Measurements from ENCODE around the gene CES5A. TPM values are rescaled to one million over a fixed set of nuclear protein-coding genes. Genes with fewer than 3 reads are reported as not detected.

CES5A gene
- total RNA-seq, 4 donors from 2014 or later = 0.34 to 0.56 (median 0.46) TPM

GRCh38 chr16:55899857-55900256, 24.7 kb upstream of the CES5A start:
- no peak for TF ChIP-seq POLR2A (IDR thresholded peaks at IDR 0.05)
- TF ChIP-seq CTCF (IDR thresholded peaks at IDR 0.05) = no peak
- peak in 1 of 2 donors; percentile 31 for DNase-seq (ENCODE audit: low spot score in 2 of 2)
- 57 to 60% methylated on average over 3 of the region's 3 CpGs for WGBS, 2 donors
- intact Hi-C loops (cut with DNase I; ENCODE audit: low total_unique reads) = no loop called here
- no peak overlapping the region for H3K4me3 ChIP-seq (ENCODE audit: low read depth, poor library complexity, severe bottlenecking)

GRCh38 chr16:55898592-55898991, 23.4 kb upstream of the CES5A start:
- intact Hi-C loops (cut with DNase I; ENCODE audit: low total_unique reads) = no loop called here
- WGBS, 2 donors = 85 to 95% methylated on average over 1 of the region's 1 CpG
- peak in 1 of 2 donors; percentile 53 for DNase-seq (ENCODE audit: low spot score in 2 of 2)
- no peak overlapping the region for H3K4me3 ChIP-seq (ENCODE audit: low read depth, poor library complexity, severe bottlenecking)
- TF ChIP-seq CTCF (IDR thresholded peaks at IDR 0.05) (no peak), POLR2A (IDR thresholded peaks at IDR 0.05) (no peak)

- DNase-seq (ENCODE audit: low spot score in 2 of 2) = no peak
- H3K4me3 ChIP-seq (ENCODE audit: low read depth, poor library complexity, severe bottlenecking) = no peak overlapping the region
- 86 to 90% methylated on average over 2 of the region's 2 CpGs for WGBS, 2 donors
- intact Hi-C loops (cut with DNase I; ENCODE audit: low total_unique reads) = no loop called here
- no peak for TF ChIP-seq POLR2A (IDR thresholded peaks at IDR 0.05)
- no peak for TF ChIP-seq CTCF (IDR thresholded peaks at IDR 0.05)
Measured at GRCh38 chr16:55892821-55893220, 17.6 kb upstream of the CES5A start.

- intact Hi-C loops (cut with DNase I; ENCODE audit: low total_unique reads) = no loop called here
- DNase-seq (ENCODE audit: low spot score in 2 of 2) = no peak
- H3K4me3 ChIP-seq (ENCODE audit: low read depth, poor library complexity, severe bottlenecking) = no peak overlapping the region
- 66 to 88% methylated on average over 2 of the region's 2 CpGs for WGBS, 2 donors
- TF ChIP-seq POLR2A (IDR thresholded peaks at IDR 0.05) = no peak
- no peak for TF ChIP-seq CTCF (IDR thresholded peaks at IDR 0.05)
Measured at GRCh38 chr16:55889518-55889917, 14.3 kb upstream of the CES5A start.

- intact Hi-C loops (cut with DNase I; ENCODE audit: low total_unique reads) = no loop called here
- WGBS, 2 donors = 80 to 82% methylated on average over 2 of the region's 2 CpGs
- TF ChIP-seq CTCF (IDR thresholded peaks at IDR 0.05) (no peak), POLR2A (IDR thresholded peaks at IDR 0.05) (no peak)
- DNase-seq (ENCODE audit: low spot score in 2 of 2) = no peak
- H3K4me3 ChIP-seq (ENCODE audit: low read depth, poor library complexity, severe bottlenecking) = no peak overlapping the region
Measured at GRCh38 chr16:55888546-55888945, 13.4 kb upstream of the CES5A start.

- no peak for DNase-seq (ENCODE audit: low spot score in 2 of 2)
- no peak overlapping the region for H3K4me3 ChIP-seq (ENCODE audit: low read depth, poor library complexity, severe bottlenecking)
- 66 to 75% methylated on average over 4 of the region's 4 CpGs for WGBS, 2 donors
- intact Hi-C loops (cut with DNase I; ENCODE audit: low total_unique reads) = no loop called here
- TF ChIP-seq POLR2A (IDR thresholded peaks at IDR 0.05) (no peak), CTCF (IDR thresholded peaks at IDR 0.05) (no peak)
Measured at GRCh38 chr16:55876854-55877253, 1.7 kb upstream of the CES5A start.

All from lower leg skin (tissue), 4 donors.